Upper lobe of right lung (tissue), 1 donor: Measurements from ENCODE around the gene CC2D1B. TPM values are rescaled to one million over a fixed set of nuclear protein-coding genes. Genes with fewer than 3 reads are reported as not detected.

Experiments used
- ATAC-seq: fragments of 200-7000 bp; cut with Tn5 transposase; one replicate; pipeline ENCODE4 v1.9.1; 2020; ENCODE audit warnings: mild to moderate bottlenecking, moderate library complexity
- DNase-seq: peaks from one replicate; pipeline ENCODE4 v3.0.0-alpha.2; 2020
- H3K27ac ChIP-seq: fragments of 200-600 bp; one replicate; pipeline ENCODE4 v1.8.0; 2022
- H3K27me3 ChIP-seq: fragments of 200-600 bp; one replicate; pipeline ENCODE4 v1.8.0; 2022; ENCODE audit warnings: mild to moderate bottlenecking
- H3K36me3 ChIP-seq: fragments of 200-600 bp; one replicate; pipeline ENCODE4 v1.8.0; 2022
- H3K4me1 ChIP-seq: fragments of 200-600 bp; one replicate; pipeline ENCODE4 v1.8.0; 2022
- H3K4me3 ChIP-seq: fragments of 200-600 bp; one replicate; pipeline ENCODE4 v1.8.0; 2022; ENCODE audit warnings: mild to moderate bottlenecking
- H3K9me3 ChIP-seq: fragments of 200-600 bp; one replicate; pipeline ENCODE4 v1.8.0; 2022
- intact Hi-C: fragments of 100-400 bp; cut with DNase I; formaldehyde crosslinking; loops from one replicate; pipeline ENCODE4 v1.11.0; 2022
- total RNA-seq: library from RNA; stranded (reverse); fragmentation: NEBNext Ultra II Directional; extraction: Animal tissue kit (Norgen Biotek cat#: 25700); gene quantifications from one replicate; pipeline ENCODE4 v1.2.1, GENCODE V29; 2021
- TF ChIP-seq, protein P1 (sequence below): fragments of 200-600 bp; IDR thresholded peaks from one replicate; pipeline ENCODE4 v1.8.0; 2022; ENCODE audit warnings: antibody characterized with exemption
- donor health status: DM: no; HTN: yes; CAD: no; lungs with severe emphysema.

The CC2D1B gene
- total RNA-seq, 1 donor from 2014 or later, result 52.5 TPM

DNA sequence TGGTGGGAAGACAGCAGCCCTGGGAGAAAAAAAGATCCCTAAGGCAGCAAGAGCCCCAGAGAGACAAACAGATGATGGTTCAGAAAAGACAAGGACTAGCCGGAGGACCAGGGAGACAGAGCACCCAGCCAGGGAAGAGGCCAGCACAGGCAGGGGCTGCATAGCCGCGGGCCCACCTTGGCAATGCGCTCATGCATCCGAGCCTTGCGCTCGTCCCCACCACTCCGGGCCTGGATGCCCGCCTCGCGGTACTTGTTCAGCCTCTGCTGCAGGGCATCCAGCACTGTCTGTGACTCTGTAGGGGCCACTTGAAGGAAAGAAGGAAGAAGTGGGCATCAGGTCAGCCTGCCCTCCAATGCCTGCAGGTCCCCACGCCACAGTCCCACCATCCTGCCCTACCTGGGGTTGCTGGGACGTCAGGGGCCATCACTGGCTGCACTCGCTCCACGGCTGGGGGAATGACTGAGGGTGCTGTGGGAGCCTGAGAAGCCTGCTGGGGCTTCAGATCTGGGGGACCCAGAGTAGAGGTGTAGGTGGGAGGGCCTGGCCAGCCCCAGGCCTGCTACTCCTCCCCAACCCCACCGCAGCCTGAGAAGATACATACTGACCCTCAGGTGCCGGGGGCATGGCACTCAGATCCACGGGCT is 7.0 kb downstream of the CC2D1B start:
- Histone ChIP-seq H3K9me3 (no peaks in the 10 kb centered on the region), H3K27me3 (no peaks in the 10 kb centered on the region), H3K27ac (no peak overlapping the region), H3K36me3 (peaks cover 95% of the 10 kb centered on the region), H3K4me1 (peaks cover under 1% of the 10 kb centered on the region), H3K4me3 (no peak overlapping the region)
- intact Hi-C loops, result no loop called here
- TF ChIP-seq, protein P1, sequence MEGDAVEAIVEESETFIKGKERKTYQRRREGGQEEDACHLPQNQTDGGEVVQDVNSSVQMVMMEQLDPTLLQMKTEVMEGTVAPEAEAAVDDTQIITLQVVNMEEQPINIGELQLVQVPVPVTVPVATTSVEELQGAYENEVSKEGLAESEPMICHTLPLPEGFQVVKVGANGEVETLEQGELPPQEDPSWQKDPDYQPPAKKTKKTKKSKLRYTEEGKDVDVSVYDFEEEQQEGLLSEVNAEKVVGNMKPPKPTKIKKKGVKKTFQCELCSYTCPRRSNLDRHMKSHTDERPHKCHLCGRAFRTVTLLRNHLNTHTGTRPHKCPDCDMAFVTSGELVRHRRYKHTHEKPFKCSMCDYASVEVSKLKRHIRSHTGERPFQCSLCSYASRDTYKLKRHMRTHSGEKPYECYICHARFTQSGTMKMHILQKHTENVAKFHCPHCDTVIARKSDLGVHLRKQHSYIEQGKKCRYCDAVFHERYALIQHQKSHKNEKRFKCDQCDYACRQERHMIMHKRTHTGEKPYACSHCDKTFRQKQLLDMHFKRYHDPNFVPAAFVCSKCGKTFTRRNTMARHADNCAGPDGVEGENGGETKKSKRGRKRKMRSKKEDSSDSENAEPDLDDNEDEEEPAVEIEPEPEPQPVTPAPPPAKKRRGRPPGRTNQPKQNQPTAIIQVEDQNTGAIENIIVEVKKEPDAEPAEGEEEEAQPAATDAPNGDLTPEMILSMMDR, result no peak
- DNase-seq, result no peak
- ATAC-seq, result no peak

DNA sequence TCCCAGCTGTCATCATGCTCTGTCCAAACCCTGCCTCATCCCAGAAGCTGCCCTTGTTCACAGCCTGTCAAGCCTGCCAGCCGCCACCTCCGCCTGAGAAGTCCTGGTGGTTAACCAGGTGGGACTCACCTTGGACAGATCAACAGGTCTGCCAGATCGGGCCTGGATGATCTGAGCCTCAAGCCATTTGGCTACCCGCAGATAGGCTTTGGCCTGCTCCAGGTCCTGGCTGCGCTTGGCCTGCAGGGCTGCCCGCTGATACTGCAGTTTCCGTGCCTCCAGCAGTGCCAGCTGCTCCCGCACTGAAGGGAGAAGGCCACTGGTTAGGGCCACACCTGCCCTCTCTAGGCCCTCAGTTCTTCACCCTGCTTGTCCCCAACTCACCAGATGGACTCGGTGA is 8.6 kb downstream of the CC2D1B start:
- H3K27ac ChIP-seq, result no peak overlapping the region
- peaks cover 100% of the 10 kb centered on the region for H3K36me3 ChIP-seq
- DNase-seq, result peak; percentile 52
- intact Hi-C loops, result no loop called here
- TF ChIP-seq, protein P1, result no peak
- no peaks in the 10 kb centered on the region for H3K4me1 ChIP-seq
- no peaks in the 10 kb centered on the region for H3K9me3 ChIP-seq
- H3K27me3 ChIP-seq, result no peaks in the 10 kb centered on the region
- no peak for ATAC-seq
- H3K4me3 ChIP-seq, result no peak overlapping the region

DNA sequence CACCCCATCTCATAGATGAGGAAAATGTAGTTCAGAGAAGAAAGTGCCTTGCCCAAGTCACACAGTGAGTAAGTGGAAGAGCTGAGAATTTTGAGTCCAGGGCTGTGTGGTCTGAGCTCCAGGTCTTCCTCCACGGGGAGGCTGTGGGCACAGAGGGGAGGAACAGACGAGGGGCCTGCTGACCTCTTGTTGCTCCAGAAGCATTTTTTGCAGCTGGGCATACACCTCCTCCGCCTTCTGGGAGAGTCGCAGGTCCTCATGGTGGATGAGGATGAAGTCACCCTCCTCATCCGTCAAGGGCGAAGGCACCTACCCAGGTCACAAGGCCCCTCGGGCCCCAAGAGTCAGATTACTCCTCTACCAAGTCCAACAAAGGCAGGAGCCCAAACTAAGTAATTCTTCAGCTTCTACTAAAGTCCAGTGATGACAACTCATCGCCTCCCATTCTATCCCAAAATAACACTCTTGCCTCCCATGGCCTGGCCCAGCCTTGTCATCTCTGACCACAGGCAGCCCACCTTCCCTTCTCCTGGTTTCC is 9.1 kb downstream of the CC2D1B start:
- Histone ChIP-seq H3K36me3 (peaks cover 98% of the 10 kb centered on the region), H3K4me1 (no peaks in the 10 kb centered on the region), H3K9me3 (no peaks in the 10 kb centered on the region), H3K27ac (no peak overlapping the region), H3K4me3 (no peak overlapping the region), H3K27me3 (no peaks in the 10 kb centered on the region)
- ATAC-seq (no peak), DNase-seq (peak; percentile 31)
- TF ChIP-seq, protein P1, result no peak
- intact Hi-C loops, result no loop called here

DNA sequence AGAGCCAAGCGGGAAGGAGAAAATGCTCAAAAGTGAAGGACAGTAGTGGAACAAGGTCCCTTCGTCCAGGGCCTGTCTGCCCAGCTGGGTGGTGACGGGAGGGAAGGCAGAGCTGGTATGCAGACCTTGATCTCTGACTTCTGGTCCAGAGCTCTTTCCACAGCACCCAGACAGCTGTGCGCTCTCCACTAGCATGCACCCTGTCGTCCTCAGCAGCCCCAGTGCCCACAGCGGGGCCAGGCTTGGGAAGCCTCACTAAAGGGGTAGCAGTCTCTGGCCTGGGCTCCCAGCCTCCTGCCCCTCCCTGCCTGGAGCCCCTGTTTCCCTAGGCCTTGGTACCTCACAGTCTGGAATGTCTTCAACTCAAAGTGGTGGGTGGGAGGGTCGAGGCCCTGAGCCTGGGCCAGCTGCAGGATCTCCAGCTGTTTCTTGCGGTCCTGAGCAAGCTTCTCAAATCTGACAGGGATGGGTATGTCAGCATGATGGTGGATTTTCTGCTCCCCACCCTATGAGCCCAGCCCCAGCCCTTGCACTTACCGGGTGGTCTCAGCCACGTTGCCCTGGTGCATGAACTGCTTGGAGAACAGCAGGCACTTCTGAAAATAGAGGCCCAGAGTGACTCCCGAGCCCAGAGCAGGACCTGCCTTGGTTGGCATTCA is 10.0 kb downstream of the CC2D1B start:
- Histone ChIP-seq H3K9me3 (no peaks in the 10 kb centered on the region), H3K27me3 (no peaks in the 10 kb centered on the region), H3K36me3 (peaks cover 95% of the 10 kb centered on the region), H3K27ac (no peak overlapping the region), H3K4me1 (no peaks in the 10 kb centered on the region), H3K4me3 (no peak overlapping the region)
- intact Hi-C loops, result no loop called here
- DNase-seq (peak; percentile 50), ATAC-seq (no peak)
- TF ChIP-seq, protein P1, result no peak

DNA sequence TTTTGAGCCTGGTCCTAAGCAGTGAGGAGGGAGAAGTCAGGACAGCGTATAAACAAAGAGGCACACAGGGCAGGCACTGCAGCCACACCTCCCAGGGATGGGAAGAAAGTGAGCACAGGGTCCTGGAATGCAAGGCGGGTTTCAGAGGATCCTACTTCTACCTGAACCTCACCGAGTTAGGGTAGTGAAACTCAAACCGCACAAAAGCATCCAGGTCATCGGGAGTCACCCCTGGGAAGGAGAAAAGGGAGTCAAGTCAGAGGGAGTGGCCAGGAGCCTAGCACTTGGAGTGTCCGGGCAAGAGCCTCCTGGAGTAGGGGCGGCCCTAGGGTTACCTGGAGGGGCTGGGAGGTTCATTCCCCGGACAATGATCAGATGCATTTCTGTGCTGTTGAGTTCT is 10.6 kb downstream of the CC2D1B start:
- no peak for ATAC-seq
- no peaks in the 10 kb centered on the region for H3K4me1 ChIP-seq

More for the DNA sequence above, 10.6 kb downstream of the CC2D1B start:
- no peak overlapping the region for H3K4me3 ChIP-seq
- H3K36me3 ChIP-seq, result peaks cover 95% of the 10 kb centered on the region
- intact Hi-C loops, result no loop called here
- H3K27me3 ChIP-seq, result no peaks in the 10 kb centered on the region
- TF ChIP-seq, protein P1, result no peak
- no peaks in the 10 kb centered on the region for H3K9me3 ChIP-seq
- no peak overlapping the region for H3K27ac ChIP-seq
- DNase-seq, result peak; percentile 34
